ENCODE measurements around the gene C19orf73.
A peak's percentile ranks its signal among the peaks of the same experiment; 100 is the strongest.

Gene C19orf73

GRCh38 chr19:49118565-49119410 lies at the start of gene C19orf73:
Gene C19orf73, minus strand, starts transcription at chr19:49119143. Its CDS starts 121 bp downstream, at chr19:49119022.
- DNase-seq (ENCODE audit: low read depth, low spot score) = peak; percentile 81

GRCh38 chr19:49168421-49168820 lies 49.5 kb upstream of the C19orf73 start:
- no peak for DNase-seq (ENCODE audit: low read depth, low spot score)

- DNase-seq (ENCODE audit: low read depth, low spot score) = no peak
Observed at GRCh38 chr19:49167857-49168409, 49.0 kb upstream of the C19orf73 start.

GRCh38 chr19:49165865-49166301 lies 46.9 kb upstream of the C19orf73 start:
- DNase-seq (ENCODE audit: low read depth, low spot score) = no peak

GRCh38 chr19:49165111-49165750 lies 46.3 kb upstream of the C19orf73 start:
- no peak for DNase-seq (ENCODE audit: low read depth, low spot score)

GRCh38 chr19:49161987-49162386 lies 43.0 kb upstream of the C19orf73 start:
- DNase-seq (ENCODE audit: low read depth, low spot score) = no peak

- DNase-seq (ENCODE audit: low read depth, low spot score) = no peak
Observed at GRCh38 chr19:49160450-49161189, 41.7 kb upstream of the C19orf73 start.

GRCh38 chr19:49157445-49158224 lies 38.7 kb upstream of the C19orf73 start, which contains the start of gene TRPM4:
Gene TRPM4, plus strand, starts transcription at chr19:49157792. Its CDS starts 75 bp downstream, at chr19:49157867.
- DNase-seq (ENCODE audit: low read depth, low spot score) = no peak

- DNase-seq (ENCODE audit: low read depth, low spot score) = no peak
Observed at GRCh38 chr19:49155820-49156346, 36.9 kb upstream of the C19orf73 start.

- DNase-seq (ENCODE audit: low read depth, low spot score) = no peak
Observed at GRCh38 chr19:49155005-49155819, 36.3 kb upstream of the C19orf73 start, which contains the start of gene HRC. Gene HRC, minus strand, starts transcription at chr19:49155396. Its CDS starts 159 bp downstream, at chr19:49155237.

- no peak for DNase-seq (ENCODE audit: low read depth, low spot score)
Observed at GRCh38 chr19:49154279-49154678, 35.3 kb upstream of the C19orf73 start.

- no peak for DNase-seq (ENCODE audit: low read depth, low spot score)
Observed at GRCh38 chr19:49153167-49153809, 34.3 kb upstream of the C19orf73 start.

GRCh38 chr19:49152119-49152550 lies 33.2 kb upstream of the C19orf73 start:
- DNase-seq (ENCODE audit: low read depth, low spot score) = no peak

GRCh38 chr19:49151267-49152118 lies 32.5 kb upstream of the C19orf73 start:
- DNase-seq (ENCODE audit: low read depth, low spot score) = no peak

- DNase-seq (ENCODE audit: low read depth, low spot score) = no peak
Observed at GRCh38 chr19:49150944-49151243, 32.0 kb upstream of the C19orf73 start.

- peak; percentile 54 for DNase-seq (ENCODE audit: low read depth, low spot score)
Observed at GRCh38 chr19:49150106-49150943, 31.4 kb upstream of the C19orf73 start.

- peak; percentile 67 for DNase-seq (ENCODE audit: low read depth, low spot score)
Observed at GRCh38 chr19:49149652-49150105, 30.7 kb upstream of the C19orf73 start.

Data from brain pericyte (primary cell).